Measurements from ENCODE around the gene PPP1R3E. TPM values are rescaled to one million over a fixed set of nuclear protein-coding genes. Genes with fewer than 3 reads are reported as not detected.

PPP1R3E gene
- total and polyA plus RNA-seq, 2 of the 13 experiments (the other 11 are each of a cell fraction or from before 2014, with no cell fraction given) = 16.5 to 26.5 TPM

DNA sequence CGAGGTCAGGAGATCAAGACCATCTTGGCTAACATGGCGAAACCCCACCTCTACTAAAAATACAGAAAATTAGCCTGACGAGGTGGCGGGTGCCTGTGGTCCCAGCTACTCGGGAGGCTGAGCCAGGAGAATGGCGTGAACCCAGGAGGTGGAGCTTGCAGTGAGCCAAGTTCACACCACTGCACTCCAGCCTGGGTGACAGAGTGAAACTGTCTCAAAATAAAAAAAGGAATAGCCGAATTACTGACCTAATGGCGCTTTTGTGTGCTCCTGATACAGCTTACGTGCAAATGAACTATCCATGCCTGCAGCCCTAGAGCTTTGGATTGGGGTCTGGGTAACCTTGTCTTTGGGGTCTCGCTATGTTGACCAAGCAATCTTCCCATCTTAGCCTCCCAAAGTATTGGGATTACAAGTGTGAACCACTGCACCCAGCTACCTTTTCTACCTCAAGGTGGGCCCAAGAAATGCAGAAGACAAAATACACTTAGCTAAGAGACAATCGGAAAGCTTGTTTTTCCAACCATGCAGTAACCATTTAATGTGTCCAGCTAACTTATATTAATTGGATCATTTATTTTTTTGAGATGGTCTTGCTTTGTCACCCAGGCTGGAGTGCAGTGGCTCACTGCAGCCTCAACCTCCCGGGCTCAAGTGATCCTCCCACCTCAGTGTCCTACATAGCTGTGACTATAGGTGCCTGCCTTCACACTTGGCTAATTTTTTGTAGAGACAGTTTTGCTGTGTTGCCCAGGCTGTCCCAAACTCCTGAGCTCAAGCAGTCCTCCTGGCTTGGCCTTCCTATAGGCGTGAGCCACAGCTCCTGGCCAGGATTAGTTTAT, 24.1 kb upstream of the PPP1R3E start (continued):
- TF ChIP-seq, protein P1, sequence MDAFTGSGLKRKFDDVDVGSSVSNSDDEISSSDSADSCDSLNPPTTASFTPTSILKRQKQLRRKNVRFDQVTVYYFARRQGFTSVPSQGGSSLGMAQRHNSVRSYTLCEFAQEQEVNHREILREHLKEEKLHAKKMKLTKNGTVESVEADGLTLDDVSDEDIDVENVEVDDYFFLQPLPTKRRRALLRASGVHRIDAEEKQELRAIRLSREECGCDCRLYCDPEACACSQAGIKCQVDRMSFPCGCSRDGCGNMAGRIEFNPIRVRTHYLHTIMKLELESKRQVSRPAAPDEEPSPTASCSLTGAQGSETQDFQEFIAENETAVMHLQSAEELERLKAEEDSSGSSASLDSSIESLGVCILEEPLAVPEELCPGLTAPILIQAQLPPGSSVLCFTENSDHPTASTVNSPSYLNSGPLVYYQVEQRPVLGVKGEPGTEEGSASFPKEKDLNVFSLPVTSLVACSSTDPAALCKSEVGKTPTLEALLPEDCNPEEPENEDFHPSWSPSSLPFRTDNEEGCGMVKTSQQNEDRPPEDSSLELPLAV (CRISPR knock-in tag; conservative IDR thresholded peaks at IDR 0.05; ENCODE audit: low read depth) = no peak
- TF ChIP-seq CHCHD3 (CRISPR knock-in tag; IDR thresholded peaks at IDR 0.05) (0 out of 2 replicates have a peak, but pooled peaks have one; percentile 61), ZMAT3 (CRISPR knock-in tag; conservative IDR thresholded peaks at IDR 0.05) (no peak), GTF3A (CRISPR knock-in tag; conservative IDR thresholded peaks at IDR 0.05) (no peak), ZNF501 (CRISPR knock-in tag; IDR thresholded peaks at IDR 0.05) (no peak), ZNF34 (CRISPR knock-in tag; IDR thresholded peaks at IDR 0.05; ENCODE audit: borderline replicate concordance) (no peak), KLF12 (CRISPR knock-in tag; IDR thresholded peaks at IDR 0.05; ENCODE audit: borderline replicate concordance) (0 out of 2 replicates have a peak, but pooled peaks have one; percentile 4), ZNF790 (CRISPR knock-in tag; IDR thresholded peaks at IDR 0.05; ENCODE audit: borderline replicate concordance) (no peak), SP140L (CRISPR knock-in tag; IDR thresholded peaks at IDR 0.05; ENCODE audit: borderline replicate concordance) (no peak), GATA4 (IDR thresholded peaks at IDR 0.05; ENCODE audit: borderline replicate concordance, low read depth) (no peak), ZNF510 (CRISPR knock-in tag; IDR thresholded peaks at IDR 0.05; ENCODE audit: low read depth) (no peak), NFE2L2 (IDR thresholded peaks at IDR 0.05; ENCODE audit: low read length) (no peak), REXO4 (CRISPR knock-in tag; IDR thresholded peaks at IDR 0.05; ENCODE audit: borderline replicate concordance) (no peak), ZNF747 (CRISPR knock-in tag; IDR thresholded peaks at IDR 0.05; ENCODE audit: borderline replicate concordance) (no peak), HOXA9 (CRISPR knock-in tag; IDR thresholded peaks at IDR 0.05; ENCODE audit: borderline replicate concordance) (no peak), ZNF619 (CRISPR knock-in tag; IDR thresholded peaks at IDR 0.05) (no peak), RXRB (CRISPR knock-in tag; IDR thresholded peaks at IDR 0.05; ENCODE audit: borderline replicate concordance) (no peak; the same call in 1 of the 2 replicates), KDM6A (CRISPR knock-in tag; IDR thresholded peaks at IDR 0.05; ENCODE audit: low read depth) (no peak), ZBTB7A (CRISPR knock-in tag; IDR thresholded peaks at IDR 0.05) (0 out of 2 replicates have a peak, but pooled peaks have one; percentile 45), ZNF724P (CRISPR knock-in tag; IDR thresholded peaks at IDR 0.05; ENCODE audit: borderline replicate concordance) (peak; percentile 69; the same call in 1 of the 2 replicates), SOX13 (IDR thresholded peaks at IDR 0.05) (no peak), SOX13 (CRISPR knock-in tag; conservative IDR thresholded peaks at IDR 0.05 in 1 of 2, IDR thresholded peaks at IDR 0.05 in 1 of 2) (0 out of 4 replicates have a peak, but pooled peaks of 1 of the 2 experiments have one; percentile 78)
- TF ChIP-seq, protein P2, sequence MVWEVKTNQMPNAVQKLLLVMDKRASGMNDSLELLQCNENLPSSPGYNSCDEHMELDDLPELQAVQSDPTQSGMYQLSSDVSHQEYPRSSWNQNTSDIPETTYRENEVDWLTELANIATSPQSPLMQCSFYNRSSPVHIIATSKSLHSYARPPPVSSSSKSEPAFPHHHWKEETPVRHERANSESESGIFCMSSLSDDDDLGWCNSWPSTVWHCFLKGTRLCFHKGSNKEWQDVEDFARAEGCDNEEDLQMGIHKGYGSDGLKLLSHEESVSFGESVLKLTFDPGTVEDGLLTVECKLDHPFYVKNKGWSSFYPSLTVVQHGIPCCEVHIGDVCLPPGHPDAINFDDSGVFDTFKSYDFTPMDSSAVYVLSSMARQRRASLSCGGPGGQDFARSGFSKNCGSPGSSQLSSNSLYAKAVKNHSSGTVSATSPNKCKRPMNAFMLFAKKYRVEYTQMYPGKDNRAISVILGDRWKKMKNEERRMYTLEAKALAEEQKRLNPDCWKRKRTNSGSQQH (CRISPR knock-in tag; IDR thresholded peaks at IDR 0.05; ENCODE audit: low read depth) = no peak
- TF ChIP-seq, protein P3, sequence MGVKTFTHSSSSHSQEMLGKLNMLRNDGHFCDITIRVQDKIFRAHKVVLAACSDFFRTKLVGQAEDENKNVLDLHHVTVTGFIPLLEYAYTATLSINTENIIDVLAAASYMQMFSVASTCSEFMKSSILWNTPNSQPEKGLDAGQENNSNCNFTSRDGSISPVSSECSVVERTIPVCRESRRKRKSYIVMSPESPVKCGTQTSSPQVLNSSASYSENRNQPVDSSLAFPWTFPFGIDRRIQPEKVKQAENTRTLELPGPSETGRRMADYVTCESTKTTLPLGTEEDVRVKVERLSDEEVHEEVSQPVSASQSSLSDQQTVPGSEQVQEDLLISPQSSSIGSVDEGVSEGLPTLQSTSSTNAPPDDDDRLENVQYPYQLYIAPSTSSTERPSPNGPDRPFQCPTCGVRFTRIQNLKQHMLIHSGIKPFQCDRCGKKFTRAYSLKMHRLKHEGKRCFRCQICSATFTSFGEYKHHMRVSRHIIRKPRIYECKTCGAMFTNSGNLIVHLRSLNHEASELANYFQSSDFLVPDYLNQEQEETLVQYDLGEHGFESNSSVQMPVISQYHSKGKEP (CRISPR knock-in tag; IDR thresholded peaks at IDR 0.05) = no peak
- TF ChIP-seq, protein P4, sequence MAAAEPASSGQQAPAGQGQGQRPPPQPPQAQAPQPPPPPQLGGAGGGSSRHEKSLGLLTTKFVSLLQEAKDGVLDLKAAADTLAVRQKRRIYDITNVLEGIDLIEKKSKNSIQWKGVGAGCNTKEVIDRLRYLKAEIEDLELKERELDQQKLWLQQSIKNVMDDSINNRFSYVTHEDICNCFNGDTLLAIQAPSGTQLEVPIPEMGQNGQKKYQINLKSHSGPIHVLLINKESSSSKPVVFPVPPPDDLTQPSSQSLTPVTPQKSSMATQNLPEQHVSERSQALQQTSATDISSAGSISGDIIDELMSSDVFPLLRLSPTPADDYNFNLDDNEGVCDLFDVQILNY (CRISPR knock-in tag; conservative IDR thresholded peaks at IDR 0.05) = no peak
